IgD-negative memory B cell (primary cell): ENCODE results near the gene PRSS21. TPM values are rescaled to one million over a fixed set of nuclear protein-coding genes. Genes with fewer than 3 reads are reported as not detected.

ENCODE experiments used
- H3K27ac Mint-ChIP-seq, 3 donors: one replicate each; pipeline ENCODE4 v1.8.0; 2020 to 2022; ENCODE audit warnings: mild to moderate bottlenecking in 3 of 3, mixed read lengths in 3 of 3, moderate library complexity in 1 of 3
- H3K27me3 Mint-ChIP-seq: one replicate; pipeline ENCODE4 v1.8.0; 2021; ENCODE audit warnings: mixed read lengths
- H3K36me3 Mint-ChIP-seq: one replicate; pipeline ENCODE4 v1.8.0; 2020; ENCODE audit warnings: mild to moderate bottlenecking, mixed read lengths
- H3K4me1 Mint-ChIP-seq, 3 donors: one replicate each; pipeline ENCODE4 v1.8.0; 2020 to 2022; ENCODE audit warnings: mixed read lengths in 3 of 3, mild to moderate bottlenecking in 1 of 3
- H3K4me3 Mint-ChIP-seq, 4 donors: one replicate each; pipeline ENCODE4 v1.8.0; 2020 to 2022; ENCODE audit warnings: mild to moderate bottlenecking in 4 of 4, mixed read lengths in 4 of 4, moderate library complexity in 3 of 4
- H3K9me3 Mint-ChIP-seq, 3 donors: one replicate each; pipeline ENCODE4 v1.8.0; 2020 to 2021; ENCODE audit warnings: mixed read lengths in 3 of 3, mild to moderate bottlenecking in 1 of 3
- polyA plus RNA-seq: library from polyadenylated mRNA; unstranded; fragments of 300-500 nt; fragmentation: Illumina TruSeq; gene quantifications from one replicate; pipeline ENCODE4 v1.2.3, GENCODE V29; 2021

The PRSS21 gene
- polyA plus RNA-seq, 1 donor from 2014 or later: 10.4 TPM

DNA sequence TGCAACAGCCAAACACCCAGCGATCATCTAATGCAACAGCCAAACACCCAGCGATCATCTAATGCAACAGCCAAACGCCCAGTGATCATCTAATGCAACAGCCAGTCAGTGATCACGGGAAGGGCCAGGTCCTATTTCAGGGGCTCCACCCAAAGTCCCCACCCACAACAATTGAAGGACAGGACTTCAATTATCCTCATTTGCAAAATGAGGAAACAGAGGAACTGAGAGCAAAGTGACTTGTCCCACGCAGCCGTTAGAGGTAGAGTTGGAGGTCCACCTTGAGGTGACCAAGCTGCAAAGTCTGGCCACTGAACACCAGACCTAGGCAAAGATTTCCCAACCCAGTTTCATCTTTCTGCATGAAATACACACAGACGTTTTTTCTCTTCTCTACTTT, 16.7 kb downstream of the PRSS21 start:
- Mint-ChIP-seq H3K9me3 (peaks cover 0 to 2% (median 0%) of the 10 kb centered on the region in 3 donors), H3K4me1 (peaks cover 0 to 4% (median 3%) of the 10 kb centered on the region in 3 donors), H3K36me3 (no peaks in the 10 kb centered on the region), H3K4me3 (no peak overlapping the region), H3K27me3 (peaks cover 21% of the 10 kb centered on the region), H3K27ac (no peak overlapping the region)

GRCh38 chr16:2834968-2835367, 17.9 kb downstream of the PRSS21 start:
- no peaks in the 10 kb centered on the region for H3K36me3 Mint-ChIP-seq
- H3K27ac Mint-ChIP-seq: peak overlapping the region in 1 of 3 donors; percentile 78
- H3K27me3 Mint-ChIP-seq: peaks cover 21% of the 10 kb centered on the region
- H3K4me1 Mint-ChIP-seq: peaks cover 0 to 4% (median 3%) of the 10 kb centered on the region in 3 donors
- H3K9me3 Mint-ChIP-seq: peaks cover 0 to 2% (median 0%) of the 10 kb centered on the region in 3 donors
- H3K4me3 Mint-ChIP-seq: no peak overlapping the region

DNA sequence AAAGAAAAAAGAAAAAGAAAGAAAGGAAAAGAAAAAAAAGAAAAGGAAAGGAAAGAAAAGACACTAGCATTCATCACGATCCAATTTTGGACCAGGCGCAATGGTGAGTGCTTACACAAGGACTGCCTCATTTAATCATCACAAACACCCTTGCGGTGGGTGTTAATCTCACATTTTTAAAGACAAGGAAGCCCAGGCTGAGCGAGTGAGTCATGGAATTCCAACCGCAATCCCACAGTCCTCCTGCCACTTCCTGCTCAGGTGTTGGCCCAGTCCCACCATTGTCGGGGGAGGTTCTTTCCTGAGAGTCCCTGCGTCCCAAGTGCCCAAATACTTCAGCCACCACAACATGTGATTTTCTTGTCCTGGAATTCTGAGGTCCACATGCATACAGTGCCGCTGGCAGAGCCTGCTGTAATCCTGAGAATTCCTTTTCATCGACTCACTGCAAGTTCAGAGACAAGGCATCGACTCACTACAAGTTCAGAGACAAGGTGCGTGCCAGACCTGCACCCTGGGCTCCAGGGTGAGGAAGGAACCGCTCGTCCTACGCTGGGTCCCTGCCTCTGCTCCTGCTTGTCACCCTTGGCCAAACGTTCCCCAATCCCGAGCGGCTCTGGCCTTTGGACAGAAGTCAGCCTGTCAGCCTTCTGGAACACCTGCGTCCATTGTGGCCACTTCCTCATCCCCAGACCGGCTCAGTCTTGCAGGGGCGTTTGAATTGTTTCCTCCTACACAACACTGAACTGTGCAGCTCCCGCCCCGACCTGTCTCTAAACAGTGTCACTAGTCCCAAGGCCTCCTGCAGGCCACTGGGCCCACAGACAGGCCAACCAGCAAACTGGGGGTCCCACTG, 18.8 kb downstream of the PRSS21 start:
- peak overlapping the region in 1 of 3 donors; percentile 31 for H3K27ac Mint-ChIP-seq
- peaks cover 0 to 4% (median 4%) of the 10 kb centered on the region in 3 donors for H3K4me1 Mint-ChIP-seq

DNA sequence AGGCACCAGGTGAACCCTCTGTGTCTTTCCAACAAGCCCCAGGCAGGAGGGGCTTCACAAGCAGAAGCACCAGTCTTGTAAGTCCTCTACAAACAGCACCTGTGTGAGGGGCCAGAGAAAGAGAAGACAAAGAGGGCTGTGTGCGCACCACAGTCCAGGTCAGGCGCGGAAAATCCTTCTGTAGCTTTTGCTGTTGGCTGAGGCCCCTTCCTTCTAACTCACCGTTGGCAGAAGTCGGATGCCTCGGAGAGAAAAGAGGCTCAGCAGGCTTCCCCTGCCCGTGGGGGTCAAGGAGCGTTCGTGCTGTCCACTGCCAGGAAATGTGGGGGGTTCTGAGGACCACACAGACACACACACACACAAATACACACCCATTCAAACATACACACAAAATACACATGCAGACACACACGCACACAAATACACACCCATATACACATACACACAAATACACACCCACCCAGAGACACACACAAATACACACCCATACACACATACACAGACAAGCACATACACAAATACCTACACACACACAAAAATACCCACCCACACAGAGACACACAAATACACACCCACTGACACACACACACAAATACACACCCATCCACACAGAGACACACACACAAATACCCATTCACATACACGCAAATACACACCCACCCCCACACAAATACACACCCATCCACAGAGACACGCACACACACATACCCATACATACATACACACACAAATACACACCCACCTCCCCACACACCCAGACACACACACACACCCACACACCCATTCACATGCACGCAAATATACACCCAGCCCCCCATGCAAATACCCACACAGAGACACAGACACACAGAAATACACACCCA, 19.8 kb downstream of the PRSS21 start:
- no peak overlapping the region for H3K27ac Mint-ChIP-seq
- H3K27me3 Mint-ChIP-seq: peaks cover 10% of the 10 kb centered on the region
- peaks cover 2 to 4% (median 4%) of the 10 kb centered on the region in 3 donors for H3K4me1 Mint-ChIP-seq
- no peaks in the 10 kb centered on the region for H3K36me3 Mint-ChIP-seq
- H3K4me3 Mint-ChIP-seq: peak overlapping the region in 1 of 4 donors; percentile 65
- peaks cover 0 to 4% (median 0%) of the 10 kb centered on the region in 3 donors for H3K9me3 Mint-ChIP-seq

More for the DNA sequence above, 18.8 kb downstream of the PRSS21 start:
- Mint-ChIP-seq H3K4me3 (peak overlapping the region in 1 of 4 donors; percentile 73), H3K36me3 (no peaks in the 10 kb centered on the region), H3K27me3 (peaks cover 18% of the 10 kb centered on the region), H3K9me3 (peaks cover 0 to 3% (median 0%) of the 10 kb centered on the region in 3 donors)

GRCh38 chr16:2838928-2839327, 21.9 kb downstream of the PRSS21 start:
- Mint-ChIP-seq H3K4me1 (peaks cover 4 to 9% (median 5%) of the 10 kb centered on the region in 3 donors), H3K27me3 (peaks cover 8% of the 10 kb centered on the region), H3K27ac (no peak overlapping the region), H3K9me3 (peaks cover 0 to 4% (median 0%) of the 10 kb centered on the region in 3 donors), H3K36me3 (no peaks in the 10 kb centered on the region), H3K4me3 (peak overlapping the region in 1 of 4 donors; percentile 9)

GRCh38 chr16:2839650-2840450, 22.8 kb downstream of the PRSS21 start:
- Mint-ChIP-seq H3K27me3 (peaks cover 8% of the 10 kb centered on the region), H3K4me1 (peaks cover 4 to 9% (median 5%) of the 10 kb centered on the region in 3 donors), H3K27ac (no peak overlapping the region), H3K36me3 (no peaks in the 10 kb centered on the region), H3K4me3 (no peak overlapping the region), H3K9me3 (peaks cover 0 to 5% (median 0%) of the 10 kb centered on the region in 3 donors)

DNA sequence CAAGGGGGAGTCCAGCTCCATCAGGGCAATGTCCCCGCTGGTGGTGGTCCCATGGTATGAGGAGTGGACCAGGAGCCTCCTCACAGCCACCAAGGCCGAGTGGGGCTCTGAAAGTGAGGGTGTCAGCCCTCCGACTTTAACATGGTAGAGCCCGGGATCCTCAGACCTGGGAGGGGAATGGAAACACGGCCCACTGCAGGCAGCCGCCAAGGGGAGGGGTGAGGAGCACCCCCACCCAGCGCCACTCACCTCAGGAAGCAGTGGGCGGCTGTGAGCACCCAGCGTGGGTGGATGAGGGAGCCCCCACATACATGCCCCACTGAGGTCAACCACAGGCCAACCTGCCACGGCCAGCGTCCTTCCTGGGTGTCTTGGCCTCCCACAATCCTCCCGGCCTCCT, 23.9 kb downstream of the PRSS21 start:
- H3K4me1 Mint-ChIP-seq: peaks cover 4 to 9% (median 5%) of the 10 kb centered on the region in 3 donors
- H3K9me3 Mint-ChIP-seq: peaks cover 0 to 6% (median 0%) of the 10 kb centered on the region in 3 donors
- no peak overlapping the region for H3K27ac Mint-ChIP-seq
- H3K4me3 Mint-ChIP-seq: peak overlapping the region in 1 of 4 donors; percentile 54
- peaks cover 6% of the 10 kb centered on the region for H3K27me3 Mint-ChIP-seq
- no peaks in the 10 kb centered on the region for H3K36me3 Mint-ChIP-seq

GRCh38 chr16:2841606-2842339, 24.7 kb downstream of the PRSS21 start:
- Mint-ChIP-seq H3K36me3 (no peaks in the 10 kb centered on the region), H3K9me3 (peaks cover 0 to 10% (median 0%) of the 10 kb centered on the region in 3 donors), H3K4me1 (peaks cover 4 to 9% (median 5%) of the 10 kb centered on the region in 3 donors), H3K4me3 (peak overlapping the region in 1 of 4 donors; percentile 70), H3K27ac (peak overlapping the region in 1 of 3 donors; percentile 13), H3K27me3 (peaks cover 9% of the 10 kb centered on the region)

- H3K4me3 Mint-ChIP-seq: peak overlapping the region in 3 of 4 donors; percentile 9 to 70 (median 24)
- H3K27ac Mint-ChIP-seq: no peak overlapping the region
- no peaks in the 10 kb centered on the region for H3K36me3 Mint-ChIP-seq
- peaks cover 4 to 9% (median 5%) of the 10 kb centered on the region in 3 donors for H3K4me1 Mint-ChIP-seq
- peaks cover 0 to 7% (median 0%) of the 10 kb centered on the region in 3 donors for H3K9me3 Mint-ChIP-seq
- peaks cover 15% of the 10 kb centered on the region for H3K27me3 Mint-ChIP-seq
Observed at GRCh38 chr16:2842340-2843000, 25.4 kb downstream of the PRSS21 start.

DNA sequence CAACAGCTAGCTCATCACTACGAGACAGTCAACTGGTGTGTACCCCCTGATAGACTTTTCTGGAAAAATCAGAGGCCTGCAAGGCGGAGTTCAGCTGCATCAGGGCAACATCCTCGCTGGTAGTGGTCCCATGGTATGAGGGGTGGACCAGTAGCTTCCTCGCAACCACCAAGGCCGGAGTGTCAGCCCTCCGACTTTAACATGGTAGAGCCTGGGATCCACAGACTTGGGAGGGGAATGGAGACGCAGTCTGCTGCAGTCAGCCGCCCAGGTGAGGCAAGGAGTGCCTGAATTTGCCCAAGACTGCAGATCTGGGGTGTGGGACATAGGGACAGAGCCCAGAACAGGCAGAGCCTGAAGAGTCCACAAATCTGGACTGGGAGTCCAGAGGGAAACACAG, 26.5 kb downstream of the PRSS21 start:
- Mint-ChIP-seq H3K27ac (peak overlapping the region in 2 of 3 donors; percentile 47 to 60), H3K9me3 (peaks cover 0 to 7% (median 0%) of the 10 kb centered on the region in 3 donors), H3K4me1 (peaks cover 1 to 5% (median 4%) of the 10 kb centered on the region in 3 donors), H3K36me3 (no peaks in the 10 kb centered on the region), H3K4me3 (peak overlapping the region in 1 of 4 donors; percentile 67), H3K27me3 (peaks cover 12% of the 10 kb centered on the region)

GRCh38 chr16:2845116-2845515, 28.1 kb downstream of the PRSS21 start:
- no peaks in the 10 kb centered on the region for H3K36me3 Mint-ChIP-seq
- H3K4me1 Mint-ChIP-seq: peaks cover 1 to 5% (median 4%) of the 10 kb centered on the region in 3 donors
- no peak overlapping the region for H3K4me3 Mint-ChIP-seq
- H3K9me3 Mint-ChIP-seq: peaks cover 0 to 7% (median 0%) of the 10 kb centered on the region in 3 donors
- H3K27ac Mint-ChIP-seq: no peak overlapping the region
- peaks cover 21% of the 10 kb centered on the region for H3K27me3 Mint-ChIP-seq

DNA sequence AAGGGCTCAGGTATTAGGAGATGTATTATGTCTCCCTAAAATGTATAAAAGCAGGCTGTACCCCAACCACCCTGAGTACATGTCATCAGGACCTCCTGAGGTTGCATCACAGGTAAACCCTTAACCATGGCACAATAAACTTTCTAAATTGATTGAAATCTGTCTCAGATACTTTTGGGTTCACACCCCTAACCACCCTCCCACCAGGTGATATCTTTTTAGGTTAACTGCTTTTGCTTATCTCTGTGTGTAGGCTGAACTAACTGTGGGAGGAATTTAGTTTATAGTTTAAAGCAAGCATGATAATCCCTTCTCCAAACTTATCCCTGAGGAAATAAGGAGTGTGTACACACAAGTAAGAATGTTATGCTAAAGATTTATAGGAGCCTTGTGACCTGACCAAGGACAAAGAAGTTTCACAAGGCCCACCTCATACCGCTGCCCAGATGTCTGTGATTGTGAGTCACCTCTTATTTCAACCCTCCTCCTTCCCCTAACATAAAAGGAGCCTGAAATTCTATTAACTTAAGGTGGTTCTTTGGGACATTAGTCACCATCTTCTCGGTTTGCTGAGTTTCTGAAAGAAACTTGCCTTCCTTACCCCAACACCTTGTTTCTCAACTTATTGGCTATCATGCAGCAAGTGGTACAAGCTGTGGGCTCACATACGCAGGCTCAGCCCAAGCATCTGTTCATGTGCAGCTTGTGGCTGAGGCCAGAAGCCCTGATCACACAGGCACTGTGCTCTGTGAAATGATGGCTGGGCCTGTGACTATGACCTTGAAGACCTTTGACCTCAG, 29.7 kb downstream of the PRSS21 start:
- H3K36me3 Mint-ChIP-seq: no peaks in the 10 kb centered on the region
- H3K27me3 Mint-ChIP-seq: peaks cover 21% of the 10 kb centered on the region
- peaks cover 0 to 4% (median 3%) of the 10 kb centered on the region in 3 donors for H3K4me1 Mint-ChIP-seq
- no peak overlapping the region for H3K27ac Mint-ChIP-seq
- peaks cover 0 to 6% (median 0%) of the 10 kb centered on the region in 3 donors for H3K9me3 Mint-ChIP-seq
- H3K4me3 Mint-ChIP-seq: no peak overlapping the region
